G401 (cell line): Measurements from ENCODE around the gene ASPSCR1. TPM values are rescaled to one million over a fixed set of nuclear protein-coding genes. Genes with fewer than 3 reads are reported as not detected.

Experiments
- DNase-seq: peaks from one replicate; pipeline ENCODE4 v3.0.0-alpha.2; 2015; ENCODE audit warnings: low spot score
- in situ Hi-C: cut with HindIII; loops from 2 replicates; pipeline ENCODE4 v1.10.0; 2016; ENCODE audit warnings: low sequenced_read_pairs, mixed read lengths
- total RNA-seq: library from RNA; depleted of rRNA; stranded (reverse); fragments of >200 nt; shearing (Covaris generic); gene quantifications from 2 replicates; pipeline ENCODE4 v1.2.3, GENCODE V29; 2014

The ASPSCR1 gene
- total RNA-seq, 1 experiment from 2014 or later = 42.0 TPM

GRCh38 chr17:82056729-82057621, 79.5 kb downstream of the ASPSCR1 start:
- DNase-seq = no peak
- in situ Hi-C loops = no loop called here

GRCh38 chr17:82058230-82058854, 80.9 kb downstream of the ASPSCR1 start:
- in situ Hi-C loops = no loop called here
- no peak for DNase-seq

- no peak for DNase-seq
- in situ Hi-C loops = no loop called here
These were observed 81.4 kb downstream of the ASPSCR1 start for GRCh38 chr17:82058855-82059249.

- no peak for DNase-seq
- in situ Hi-C loops = no loop called here
These were observed 82.0 kb downstream of the ASPSCR1 start for GRCh38 chr17:82059272-82060000.

GRCh38 chr17:82060001-82060380, 82.6 kb downstream of the ASPSCR1 start:
- in situ Hi-C loops = no loop called here
- DNase-seq = no peak

- in situ Hi-C loops = no loop called here
- no peak for DNase-seq
These were observed 83.2 kb downstream of the ASPSCR1 start for GRCh38 chr17:82060614-82061013.

- in situ Hi-C loops = no loop called here
- no peak for DNase-seq
These were observed 83.9 kb downstream of the ASPSCR1 start for GRCh38 chr17:82061047-82061925.

GRCh38 chr17:82062076-82062983, 84.9 kb downstream of the ASPSCR1 start:
- DNase-seq = no peak
- in situ Hi-C loops = no loop called here

- in situ Hi-C loops = no loop called here
- no peak for DNase-seq
These were observed 85.5 kb downstream of the ASPSCR1 start for GRCh38 chr17:82062984-82063368.

- DNase-seq = no peak
- in situ Hi-C loops = no loop called here
These were observed 86.3 kb downstream of the ASPSCR1 start for GRCh38 chr17:82063424-82064415.

GRCh38 chr17:82064433-82065192, 87.2 kb downstream of the ASPSCR1 start:
- in situ Hi-C loops = no loop called here
- DNase-seq = no peak

- DNase-seq = no peak
- in situ Hi-C loops = no loop called here
These were observed 87.8 kb downstream of the ASPSCR1 start for GRCh38 chr17:82065193-82065637.

- DNase-seq = peak; percentile 38
- in situ Hi-C loops = no loop called here
These were observed 88.3 kb downstream of the ASPSCR1 start, which contains the start of gene DUS1L for GRCh38 chr17:82065638-82066303. DUS1L (minus strand) TSS chr17:82065804; CDS start chr17:82065059, 745 bp downstream.
